SK-N-SH (cell line): ENCODE data around the gene FAP.

ENCODE experiments used
- SMC3 ChIP-seq: IDR thresholded peaks from 2 replicates; pipeline ENCODE4 v1.6.1; 2012; ENCODE audit warnings: low read depth, low read length, improper control_type of control experiment
- TF ChIP-seq, protein P1 (sequence below): fragments of 200-600 bp; sonication (generic); IDR thresholded peaks from 2 replicates; pipeline ENCODE4 v1.6.1; 2017; ENCODE audit warnings: antibody characterized with exemption, mild to moderate bottlenecking, moderate library complexity
- TF ChIP-seq, protein P2 (sequence below): IDR thresholded peaks from 2 replicates; pipeline ENCODE4 v1.6.1; 2012; ENCODE audit warnings: mild to moderate bottlenecking, low read depth, low read length, moderate library complexity

DNA sequence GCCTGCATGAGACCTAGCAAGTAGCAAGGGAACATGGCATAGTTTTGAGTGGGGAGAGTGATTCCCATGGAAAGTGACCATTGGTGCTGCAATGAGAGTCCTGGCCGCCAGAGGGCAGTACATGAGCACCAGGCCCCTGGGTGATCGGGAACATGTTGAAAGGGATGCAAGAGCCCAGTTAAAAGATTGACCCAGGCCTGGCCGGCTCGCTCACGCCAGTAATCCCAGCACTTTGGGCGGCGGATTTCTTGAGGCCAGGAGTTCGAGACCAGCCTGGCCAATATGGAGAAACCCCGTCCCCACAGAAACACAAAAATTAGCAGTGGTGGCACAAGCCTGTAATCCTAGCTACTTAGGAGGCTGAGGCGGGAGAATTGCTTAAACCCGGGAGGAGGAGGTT is 22.2 kb downstream of the FAP start:
- TF ChIP-seq, protein P1, sequence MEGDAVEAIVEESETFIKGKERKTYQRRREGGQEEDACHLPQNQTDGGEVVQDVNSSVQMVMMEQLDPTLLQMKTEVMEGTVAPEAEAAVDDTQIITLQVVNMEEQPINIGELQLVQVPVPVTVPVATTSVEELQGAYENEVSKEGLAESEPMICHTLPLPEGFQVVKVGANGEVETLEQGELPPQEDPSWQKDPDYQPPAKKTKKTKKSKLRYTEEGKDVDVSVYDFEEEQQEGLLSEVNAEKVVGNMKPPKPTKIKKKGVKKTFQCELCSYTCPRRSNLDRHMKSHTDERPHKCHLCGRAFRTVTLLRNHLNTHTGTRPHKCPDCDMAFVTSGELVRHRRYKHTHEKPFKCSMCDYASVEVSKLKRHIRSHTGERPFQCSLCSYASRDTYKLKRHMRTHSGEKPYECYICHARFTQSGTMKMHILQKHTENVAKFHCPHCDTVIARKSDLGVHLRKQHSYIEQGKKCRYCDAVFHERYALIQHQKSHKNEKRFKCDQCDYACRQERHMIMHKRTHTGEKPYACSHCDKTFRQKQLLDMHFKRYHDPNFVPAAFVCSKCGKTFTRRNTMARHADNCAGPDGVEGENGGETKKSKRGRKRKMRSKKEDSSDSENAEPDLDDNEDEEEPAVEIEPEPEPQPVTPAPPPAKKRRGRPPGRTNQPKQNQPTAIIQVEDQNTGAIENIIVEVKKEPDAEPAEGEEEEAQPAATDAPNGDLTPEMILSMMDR: peak; percentile 92
- peak; percentile 90 for TF ChIP-seq SMC3
- TF ChIP-seq, protein P2, sequence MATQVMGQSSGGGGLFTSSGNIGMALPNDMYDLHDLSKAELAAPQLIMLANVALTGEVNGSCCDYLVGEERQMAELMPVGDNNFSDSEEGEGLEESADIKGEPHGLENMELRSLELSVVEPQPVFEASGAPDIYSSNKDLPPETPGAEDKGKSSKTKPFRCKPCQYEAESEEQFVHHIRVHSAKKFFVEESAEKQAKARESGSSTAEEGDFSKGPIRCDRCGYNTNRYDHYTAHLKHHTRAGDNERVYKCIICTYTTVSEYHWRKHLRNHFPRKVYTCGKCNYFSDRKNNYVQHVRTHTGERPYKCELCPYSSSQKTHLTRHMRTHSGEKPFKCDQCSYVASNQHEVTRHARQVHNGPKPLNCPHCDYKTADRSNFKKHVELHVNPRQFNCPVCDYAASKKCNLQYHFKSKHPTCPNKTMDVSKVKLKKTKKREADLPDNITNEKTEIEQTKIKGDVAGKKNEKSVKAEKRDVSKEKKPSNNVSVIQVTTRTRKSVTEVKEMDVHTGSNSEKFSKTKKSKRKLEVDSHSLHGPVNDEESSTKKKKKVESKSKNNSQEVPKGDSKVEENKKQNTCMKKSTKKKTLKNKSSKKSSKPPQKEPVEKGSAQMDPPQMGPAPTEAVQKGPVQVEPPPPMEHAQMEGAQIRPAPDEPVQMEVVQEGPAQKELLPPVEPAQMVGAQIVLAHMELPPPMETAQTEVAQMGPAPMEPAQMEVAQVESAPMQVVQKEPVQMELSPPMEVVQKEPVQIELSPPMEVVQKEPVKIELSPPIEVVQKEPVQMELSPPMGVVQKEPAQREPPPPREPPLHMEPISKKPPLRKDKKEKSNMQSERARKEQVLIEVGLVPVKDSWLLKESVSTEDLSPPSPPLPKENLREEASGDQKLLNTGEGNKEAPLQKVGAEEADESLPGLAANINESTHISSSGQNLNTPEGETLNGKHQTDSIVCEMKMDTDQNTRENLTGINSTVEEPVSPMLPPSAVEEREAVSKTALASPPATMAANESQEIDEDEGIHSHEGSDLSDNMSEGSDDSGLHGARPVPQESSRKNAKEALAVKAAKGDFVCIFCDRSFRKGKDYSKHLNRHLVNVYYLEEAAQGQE: no peak
